SK-N-SH (cell line): ENCODE data around the gene ANO2. TPM values are rescaled to one million over a fixed set of nuclear protein-coding genes. Genes with fewer than 3 reads are reported as not detected.

ENCODE experiments used
- CTCF ChIA-PET: fragments of 300-600, 350-600 bp; formaldehyde crosslinking; extraction: SDS; loops from one replicate; lab custom pipeline; 2021; lab: Yijun Ruan, JAX
- POLR2A ChIA-PET: fragments of 350-600 bp; sonication (Branson Sonifier 250); formaldehyde crosslinking; extraction: SDS; loops from one replicate; lab custom pipeline; 2020; ENCODE audit warnings: antibody characterized with exemption, inconsistent platforms; lab: Yijun Ruan, JAX
- DNase-seq: peaks from one replicate; pipeline ENCODE4 v3.0.0; 2012
- H2AFZ ChIP-seq: fragments of 200-600 bp; sonication (generic); 2 replicates; pipeline ENCODE4 v1.8.1; 2016; ENCODE audit warnings: antibody characterized with exemption, mild to moderate bottlenecking, low read depth
- H3F3A ChIP-seq: fragments of 200-600 bp; sonication (generic); replicated peaks from 2 replicates; pipeline ENCODE3; 2016; ENCODE audit warnings: antibody characterized with exemption, mild to moderate bottlenecking; ENCODE audit not compliant: insufficient read depth
- H3K27ac ChIP-seq, 2 experiments: fragments of 200-500 bp in 1 of 2; fragments of 200-600 bp in 1 of 2; sonication (Bioruptor generic) in 1 of 2; sonication (generic), shearing (Covaris generic) in 1 of 2; 2 replicates each; pipeline versions ENCODE4 v1.5.1 to v1.6.1; 2014 to 2016; ENCODE audit warnings: low read depth in 2 of 2, inconsistent platforms in 1 of 2, low read length in 1 of 2, mild to moderate bottlenecking in 1 of 2, mixed read lengths in 1 of 2
- H3K27me3 ChIP-seq: fragments of 200-600 bp; sonication (generic), shearing (Covaris generic); 2 replicates; pipeline ENCODE4 v1.6.1; 2016; ENCODE audit warnings: mixed run types; ENCODE audit not compliant: insufficient read depth
- H3K36me3 ChIP-seq, 2 experiments: fragments of 200-500 bp in 1 of 2; fragments of 200-600 bp in 1 of 2; sonication (Bioruptor generic) in 1 of 2; sonication (generic) in 1 of 2; replicated peaks in 1 of 2; 2 replicates each; pipeline versions ENCODE3 to v1.5.1; 2014 to 2016; ENCODE audit warnings: low read length in 1 of 2, mild to moderate bottlenecking in 1 of 2; ENCODE audit not compliant: insufficient read depth in 2 of 2, control insufficient read depth in 1 of 2
- H3K4me1 ChIP-seq, 2 experiments: fragments of 200-500 bp in 1 of 2; fragments of 200-600 bp in 1 of 2; sonication (Bioruptor generic) in 1 of 2; sonication (generic), shearing (Covaris generic) in 1 of 2; 2 replicates each; pipeline versions ENCODE4 v1.5.1 to v1.6.1; 2014 to 2016; ENCODE audit warnings: low read depth in 1 of 2, low read length in 1 of 2, mixed run types in 1 of 2; ENCODE audit not compliant: insufficient read depth in 2 of 2, control insufficient read depth in 1 of 2
- H3K4me2 ChIP-seq: fragments of 200-600 bp; sonication (generic), shearing (Covaris generic); 2 replicates; pipeline ENCODE4 v1.6.1; 2017; ENCODE audit warnings: mixed run types
- H3K4me3 ChIP-seq, 2 experiments: fragments of 200-500 bp in 1 of 2; fragments of 200-600 bp in 1 of 2; sonication (Bioruptor generic) in 1 of 2; sonication (generic), shearing (Covaris generic) in 1 of 2; 2 replicates each; pipeline versions ENCODE4 v1.5.1 to v1.8.1; 2014 to 2016; ENCODE audit warnings: low read depth in 2 of 2, inconsistent platforms in 1 of 2, low read length in 1 of 2, mild to moderate bottlenecking in 1 of 2, mixed read lengths in 1 of 2, moderate library complexity in 1 of 2
- H3K79me2 ChIP-seq: fragments of 200-600 bp; sonication (generic); 2 replicates; pipeline ENCODE4 v1.8.1; 2017; ENCODE audit warnings: mild to moderate bottlenecking; ENCODE audit not compliant: insufficient read depth
- H3K9ac ChIP-seq: fragments of 200-600 bp; sonication (generic); 2 replicates; pipeline ENCODE4 v1.6.1; 2017; ENCODE audit warnings: mixed run types
- H3K9me2 ChIP-seq: fragments of 200-600 bp; sonication (generic); 2 replicates; pipeline ENCODE4 v1.6.1; 2017; ENCODE audit warnings: mixed run types
- H3K9me3 ChIP-seq: fragments of 200-600 bp; sonication (generic); 2 replicates; pipeline ENCODE4 v1.6.1; 2017; ENCODE audit warnings: mixed run types, mild to moderate bottlenecking, moderate library complexity
- H4K20me1 ChIP-seq: fragments of 200-600 bp; sonication (generic); 2 replicates; pipeline ENCODE4 v1.6.1; 2017; ENCODE audit warnings: mild to moderate bottlenecking, mixed run types; ENCODE audit not compliant: insufficient read depth
- CTCF ChIP-seq: fragments of 200-600 bp; sonication (generic); IDR thresholded peaks from 2 replicates; pipeline ENCODE4 v1.6.1; 2017; ENCODE audit warnings: antibody characterized with exemption, mild to moderate bottlenecking, moderate library complexity
- EP300 ChIP-seq, 2 experiments: IDR thresholded peaks; 2 replicates each; pipeline versions ENCODE4 v1.4.0 to v1.6.1; 2012; ENCODE audit warnings: borderline replicate concordance in 1 of 2, low read depth in 1 of 2, low read length in 1 of 2
- EZH2phosphoT487 ChIP-seq: fragments of 200-600 bp; sonication (generic); IDR thresholded peaks from 2 replicates; pipeline ENCODE4 v1.6.1; 2017; ENCODE audit warnings: low read depth, mixed run types, mild to moderate bottlenecking, antibody characterized with exemption, moderate library complexity, borderline replicate concordance
- FOSL2 ChIP-seq: IDR thresholded peaks from 2 replicates; pipeline ENCODE4 v1.4.0; 2012; ENCODE audit warnings: low read depth, mild to moderate bottlenecking, moderate library complexity, borderline replicate concordance
- FOXM1 ChIP-seq: IDR thresholded peaks from 2 replicates; pipeline ENCODE4 v1.4.0; 2012; ENCODE audit warnings: low read depth, mild to moderate bottlenecking
- GATA2 ChIP-seq: sonication (generic); formaldehyde crosslinking; IDR thresholded peaks from 2 replicates; pipeline ENCODE4 v1.5.0; 2020; ENCODE audit warnings: mild to moderate bottlenecking, missing genetic modification reagents
- IRF3 ChIP-seq: fragments of 150-350 bp; IDR thresholded peaks from 2 replicates; pipeline ENCODE4 v1.6.1; 2016; ENCODE audit warnings: mild to moderate bottlenecking, low read depth, low read length
- MEF2A ChIP-seq: IDR thresholded peaks from 2 replicates; pipeline ENCODE4 v1.4.0; 2012; ENCODE audit warnings: low read depth, borderline replicate concordance
- NRF1 ChIP-seq: IDR thresholded peaks from 2 replicates; pipeline ENCODE4 v1.6.1; 2012; ENCODE audit warnings: low read depth, mild to moderate bottlenecking, low read length
- POLR2AphosphoS5 ChIP-seq: IDR thresholded peaks from 2 replicates; pipeline ENCODE4 v1.6.1; 2012; ENCODE audit warnings: low read depth, low read length
- RCOR1 ChIP-seq: fragments of 150-350 bp; IDR thresholded peaks from 2 replicates; pipeline ENCODE4 v1.6.1; 2017; ENCODE audit warnings: antibody characterized with exemption, low read length
- RXRA ChIP-seq: IDR thresholded peaks from 2 replicates; pipeline ENCODE4 v1.4.0; 2012; ENCODE audit warnings: low read depth, mild to moderate bottlenecking, borderline replicate concordance
- SIN3A ChIP-seq: IDR thresholded peaks from 2 replicates; pipeline ENCODE4 v1.6.1; 2012; ENCODE audit warnings: low read depth, mild to moderate bottlenecking, low read length, moderate library complexity, borderline replicate concordance
- USF1 ChIP-seq: IDR thresholded peaks from 2 replicates; pipeline ENCODE4 v1.4.0; 2012; ENCODE audit warnings: low read depth, borderline replicate concordance
- USF2 ChIP-seq: fragments of 150-350 bp; IDR thresholded peaks from 2 replicates; pipeline ENCODE4 v1.6.1; 2017; ENCODE audit warnings: antibody characterized with exemption, low read length, low read depth, borderline replicate concordance
- ZBTB33 ChIP-seq: IDR thresholded peaks from 2 replicates; pipeline ENCODE4 v1.4.0; 2012; ENCODE audit warnings: low read depth, borderline replicate concordance
- WGBS: methylation state at CpG from one replicate; pipeline ENCODE4 v1.1.6; 2017; ENCODE audit warnings: low lambda C conversion rate; 5-methylcytosine and 5-hydroxymethylcytosine counted together
- polyA plus RNA-seq, 3 experiments: library from polyadenylated mRNA; depleted of rRNA; stranded (reverse); fragments of >200 nt; gene quantifications; 2 replicates each; pipeline ENCODE4 v1.2.3, GENCODE V29; 2012

ANO2 gene
- polyA plus RNA-seq, 1 of the 3 experiments (the other 2 are of a cell fraction), result not detected

GRCh38 chr12:5556946-5557673 lies 387.9 kb downstream of the ANO2 start:
- TF ChIP-seq NRF1 (no peak), SIN3A (no peak), MEF2A (no peak), USF1 (no peak), IRF3 (no peak), ZBTB33 (no peak), EP300 (IDR thresholded peaks at IDR 0.05; ENCODE audit: borderline replicate concordance in 1 of 2, low read depth in 1 of 2, low read length in 1 of 2) (no peak), GATA2 (no peak), FOSL2 (no peak), POLR2AphosphoS5 (no peak), USF2 (no peak), FOXM1 (no peak), RCOR1 (no peak), CTCF (no peak), EZH2phosphoT487 (no peak), RXRA (no peak)
- ChIA-PET POLR2A (no interaction called here), CTCF (interaction anchor here (0.7 kb wide), 2 partner anchors 14 to 188 kb away, joined by 3 read pairs; no protein-coding TSS in a partner anchor)
- no peak overlapping the region for H3K4me3 ChIP-seq
- no peak for DNase-seq
- H3K4me1 ChIP-seq, result no peaks in the 10 kb centered on the region
- WGBS, result 3% methylated on average over 6 of the region's 6 CpGs
- no peak overlapping the region for H2AFZ ChIP-seq
- no peak overlapping the region for H3K27ac ChIP-seq
- no peaks in the 10 kb centered on the region for H3K9me2 ChIP-seq
- H4K20me1 ChIP-seq, result no peaks in the 10 kb centered on the region
- H3K4me2 ChIP-seq, result no peak overlapping the region
- H3K79me2 ChIP-seq, result no peaks in the 10 kb centered on the region
- peaks cover 25% of the 10 kb centered on the region for H3K27me3 ChIP-seq
- H3K36me3 ChIP-seq, result no peaks in the 10 kb centered on the region
- H3K9me3 ChIP-seq, result no peaks in the 10 kb centered on the region
- no peak overlapping the region for H3K9ac ChIP-seq
- H3F3A ChIP-seq, result no peaks in the 10 kb centered on the region
